ENCODE measurements around the gene PLEKHM1.
"Not testable (repeated sequence)": the region's sequence is repeated elsewhere in the genome, so short reads cannot be mapped to it uniquely, and the experiment has no call there.

The PLEKHM1 gene

DNA sequence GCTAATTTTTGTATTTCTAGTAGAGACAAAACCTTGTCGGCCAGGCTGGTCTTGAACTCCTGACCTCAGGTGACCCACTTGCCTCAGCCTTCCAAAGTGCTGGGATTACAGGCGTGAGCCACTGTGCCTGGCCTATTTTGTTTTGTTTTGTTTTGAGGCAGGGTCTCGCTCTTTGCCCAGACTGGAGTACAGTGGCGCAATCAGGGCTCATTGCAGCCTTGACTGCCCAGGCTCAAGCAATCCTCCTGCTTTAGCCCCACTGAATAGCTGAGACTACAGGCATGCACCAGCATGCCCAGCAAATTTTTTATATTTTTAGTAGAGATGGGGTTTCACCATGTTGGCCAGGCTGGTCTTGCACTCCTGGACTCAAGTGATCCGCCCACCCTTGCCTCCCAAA is 30.1 kb downstream of the PLEKHM1 start:
- DNase-seq = not testable (repeated sequence)

DNA sequence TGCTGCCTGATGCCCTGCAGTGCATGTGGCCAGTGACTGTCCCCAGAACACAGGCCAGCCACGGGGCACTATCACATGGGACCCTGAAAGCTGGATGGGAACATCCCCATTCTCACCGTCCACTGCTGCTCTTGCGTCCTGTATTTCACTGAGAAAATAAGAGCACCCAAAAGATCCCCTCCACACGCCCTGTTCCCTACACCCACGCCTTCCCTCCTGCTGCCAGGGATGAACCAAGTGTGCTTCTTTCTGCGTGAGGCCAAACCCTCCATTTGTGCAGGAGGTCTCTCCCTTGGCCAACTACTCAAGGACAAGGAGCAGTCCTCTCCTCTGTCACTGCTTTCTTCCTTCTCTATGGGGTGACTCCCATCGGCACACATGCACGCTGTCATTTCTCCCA is 36.2 kb downstream of the PLEKHM1 start:
- not testable (repeated sequence) for DNase-seq

DNA sequence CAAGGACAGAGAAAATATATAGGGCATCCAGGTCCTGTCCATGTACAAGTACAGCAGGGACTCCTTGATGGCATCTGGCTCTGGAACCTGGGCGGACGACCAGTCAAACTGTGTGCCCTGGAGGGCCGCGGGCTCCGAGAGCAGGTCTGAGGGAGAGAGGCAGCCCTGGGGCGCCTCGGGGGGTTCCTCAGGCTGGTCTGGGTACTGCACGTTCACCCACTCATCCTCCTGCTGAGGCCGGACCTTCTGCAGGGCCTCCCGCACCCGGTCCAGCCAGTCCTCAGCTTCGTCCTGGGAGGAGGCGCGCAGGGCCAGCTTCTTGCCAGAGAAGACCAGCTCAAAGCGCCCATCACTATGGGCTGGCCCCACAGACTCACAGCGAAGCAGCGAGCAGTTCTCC is 36.8 kb downstream of the PLEKHM1 start:
- DNase-seq = not testable (repeated sequence)

DNA sequence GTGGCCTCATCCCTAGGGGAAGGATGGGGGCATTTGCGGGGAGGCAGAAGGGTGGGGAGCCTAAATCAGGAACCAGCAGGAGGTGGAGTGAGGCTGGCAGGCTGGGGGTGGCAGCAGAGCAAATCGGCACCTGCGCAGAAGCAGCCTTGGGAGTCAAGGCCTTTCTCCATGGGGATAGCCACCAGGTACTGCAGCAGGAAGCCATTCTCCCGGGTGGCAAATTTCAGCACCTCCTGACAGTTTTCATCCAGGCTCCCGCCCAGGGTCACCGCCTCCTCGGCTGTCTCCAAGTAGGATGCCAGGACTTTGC is 37.3 kb downstream of the PLEKHM1 start:
- DNase-seq = not testable (repeated sequence)

DNA sequence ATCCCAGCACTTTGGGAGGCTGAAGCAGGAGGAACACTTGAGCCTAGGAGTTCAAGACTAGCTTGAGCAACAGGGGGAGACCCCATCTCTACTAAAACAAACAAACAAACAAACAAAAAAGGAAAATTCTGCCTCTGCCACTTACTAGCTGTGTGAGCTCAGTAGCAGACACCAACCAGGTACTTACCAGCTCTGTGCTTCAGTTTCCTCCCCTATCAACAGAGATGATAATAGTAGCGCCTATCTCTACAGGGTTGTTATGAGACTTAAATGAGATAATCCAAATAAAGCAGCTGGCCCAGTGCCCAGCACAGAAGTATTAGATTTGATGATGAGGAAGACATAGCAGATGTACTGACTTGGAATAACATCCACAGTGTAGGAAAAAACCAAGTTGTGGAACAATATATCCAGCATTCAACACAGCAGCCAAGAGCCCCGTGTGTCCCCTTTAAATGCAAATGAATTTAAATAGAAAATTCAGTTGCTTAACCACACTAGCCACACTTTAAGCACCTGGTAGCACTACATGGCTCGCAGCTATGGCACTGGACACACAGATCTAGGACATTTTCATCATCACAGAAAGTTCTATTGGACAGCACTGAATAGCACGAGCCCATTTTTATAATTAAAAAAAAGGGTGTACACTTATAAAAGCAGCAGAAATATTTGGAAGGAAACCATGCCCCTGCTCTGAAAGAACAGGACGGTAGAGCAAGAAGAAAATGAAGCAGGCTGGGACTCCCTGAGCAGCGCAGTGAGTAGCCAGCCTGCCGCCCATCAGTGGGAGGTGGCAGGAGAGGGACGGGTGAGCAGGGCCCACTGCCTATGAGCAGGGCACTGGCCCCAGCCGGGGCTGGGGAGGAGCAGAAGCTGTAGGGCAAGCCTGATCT is 37.9 kb downstream of the PLEKHM1 start:
- not testable (repeated sequence) for DNase-seq

DNA sequence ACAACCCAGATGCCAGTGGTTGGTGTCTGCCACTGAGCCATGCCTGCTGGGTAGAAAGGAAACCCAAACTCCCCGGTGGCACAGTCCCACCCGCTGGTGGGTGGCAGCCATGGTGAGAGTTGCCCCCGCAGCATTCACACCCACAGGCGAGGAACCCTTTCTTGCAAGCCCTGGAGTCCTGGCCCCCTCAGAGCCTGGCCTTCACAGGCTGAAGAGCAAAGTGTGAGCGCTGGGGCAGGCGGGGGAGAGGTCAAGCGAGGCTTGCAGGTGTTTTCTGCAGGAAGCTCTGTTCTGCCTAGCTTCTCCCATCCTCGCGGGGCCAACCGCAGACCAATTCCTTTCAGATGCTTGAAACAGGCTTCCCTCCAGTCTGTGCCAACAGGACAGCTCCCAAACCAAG is 38.9 kb downstream of the PLEKHM1 start:
- DNase-seq = not testable (repeated sequence)

DNA sequence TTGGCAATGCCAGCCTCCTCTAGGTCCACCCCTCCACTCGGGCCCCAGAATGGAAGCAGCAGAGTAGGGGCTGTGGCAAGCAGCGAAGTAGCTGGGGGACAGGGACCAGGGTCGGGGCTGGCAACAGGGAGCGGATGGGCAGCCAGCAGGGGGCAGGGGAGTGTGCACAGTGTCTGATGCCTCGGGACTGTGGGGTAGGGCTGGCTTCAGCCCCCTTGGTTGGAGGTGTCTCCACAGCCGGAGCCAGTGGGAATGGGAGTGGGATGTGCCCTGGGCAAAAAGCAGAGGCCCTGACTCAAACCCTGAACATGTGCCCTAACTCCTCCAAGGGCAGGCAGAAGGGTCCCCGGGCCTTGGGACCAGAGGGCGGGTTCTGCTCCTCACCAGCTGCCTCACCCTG is 39.4 kb downstream of the PLEKHM1 start:
- no peak for DNase-seq

DNA sequence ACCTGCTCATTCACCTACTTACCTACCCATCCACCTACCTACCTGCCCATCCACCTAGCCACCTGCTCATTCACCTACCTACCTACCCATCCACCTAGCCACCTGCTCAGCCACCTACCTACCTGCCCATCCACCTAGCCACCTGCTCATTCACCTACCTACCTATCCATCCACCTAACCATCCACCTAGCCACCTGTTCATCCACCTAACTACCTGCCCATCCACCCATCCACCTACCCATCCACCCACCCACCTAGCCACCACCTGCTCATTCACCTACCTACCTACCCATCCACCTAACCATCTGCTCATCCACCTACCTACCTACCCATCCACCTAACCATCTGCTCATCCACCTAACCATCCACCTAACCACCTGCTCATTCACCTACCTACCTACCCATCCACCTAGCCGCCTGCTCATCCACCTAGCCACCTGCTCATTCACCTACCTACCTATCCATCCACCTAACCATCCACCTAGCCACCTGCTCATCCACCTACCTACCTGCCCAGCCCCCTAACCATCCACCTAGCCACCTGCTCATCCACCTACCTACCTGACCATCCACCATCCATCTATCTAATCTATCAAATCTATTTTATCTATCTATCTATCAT is 40.7 kb downstream of the PLEKHM1 start:
- peak in 1 of 2 donors; percentile 3 for DNase-seq

DNA sequence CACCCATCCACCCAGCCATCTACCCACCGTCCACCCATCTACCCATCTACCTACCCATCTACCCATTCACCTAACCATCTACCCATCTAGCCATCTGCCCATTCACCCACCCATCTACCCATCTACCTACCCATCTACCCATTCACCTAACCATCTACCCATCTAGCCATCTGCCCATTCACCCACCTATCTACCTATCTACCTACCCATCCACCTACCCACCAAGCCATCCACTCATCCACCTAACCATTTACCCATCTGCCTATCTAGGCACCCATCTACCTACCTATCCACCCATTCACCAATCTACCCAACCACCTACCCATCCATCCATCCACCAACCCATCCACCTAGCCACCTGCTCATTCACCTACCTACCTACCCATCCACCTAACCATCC is 41.3 kb downstream of the PLEKHM1 start:
- DNase-seq = not testable (repeated sequence)

DNA sequence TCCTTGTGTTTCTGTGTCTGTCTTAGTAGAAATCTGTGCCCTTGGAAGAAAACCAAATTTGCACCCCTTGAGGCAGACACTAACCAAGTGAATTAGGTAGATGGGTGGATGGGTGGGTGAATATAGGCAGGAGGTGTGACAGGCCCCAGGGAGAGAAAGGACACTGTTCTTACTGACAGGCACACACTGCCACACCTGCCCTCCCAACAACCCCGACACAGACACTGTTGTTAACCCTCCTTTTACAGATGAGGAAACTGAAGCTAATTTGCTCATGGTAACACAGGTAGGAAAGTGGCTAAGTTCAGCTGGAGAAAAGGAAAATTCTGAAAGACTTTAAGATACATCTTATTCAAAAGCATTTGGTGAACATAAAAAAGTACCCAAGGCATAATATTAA is 42.0 kb downstream of the PLEKHM1 start:
- not testable (repeated sequence) for DNase-seq

DNA sequence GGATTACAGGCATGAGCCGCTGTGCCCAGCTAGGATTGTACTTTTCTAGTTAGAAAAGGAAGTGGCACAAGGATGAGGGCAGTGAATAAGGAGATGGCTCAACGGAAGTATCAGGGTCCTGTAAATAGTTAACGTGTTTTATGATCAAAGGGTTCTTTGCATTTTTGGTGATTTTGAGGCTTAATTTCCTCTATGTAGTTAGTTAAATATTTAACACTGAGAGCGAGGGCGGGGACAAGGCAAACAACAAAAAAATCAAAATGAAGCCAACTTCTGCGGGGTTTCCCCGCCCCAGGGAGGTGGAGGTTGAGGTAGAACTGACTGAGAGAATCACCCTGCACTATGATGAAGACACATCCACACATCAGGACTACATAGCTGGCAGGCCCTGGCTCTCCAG is 42.5 kb downstream of the PLEKHM1 start:
- peak in 1 of 2 donors; percentile 7 for DNase-seq

DNA sequence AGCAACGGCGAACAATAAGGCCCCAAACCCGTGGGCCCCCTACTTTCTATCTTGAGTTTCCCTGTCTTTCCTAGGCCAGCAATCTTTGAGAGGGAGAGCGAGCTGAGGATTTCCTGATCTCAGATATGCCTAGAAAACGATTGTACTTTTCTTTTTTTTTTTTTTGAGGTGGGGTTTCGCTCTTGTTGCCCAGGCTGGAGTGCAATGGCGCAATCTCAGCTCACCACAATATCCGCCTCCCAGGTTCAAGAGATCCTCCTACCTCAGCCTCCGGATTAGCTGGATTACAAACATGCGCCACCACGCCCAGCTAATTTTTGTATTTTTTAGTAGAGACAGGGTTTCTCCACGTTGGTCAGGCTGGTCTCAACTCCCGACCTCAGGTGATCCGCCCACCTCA is 42.9 kb downstream of the PLEKHM1 start:
- DNase-seq = not testable (repeated sequence)

DNA sequence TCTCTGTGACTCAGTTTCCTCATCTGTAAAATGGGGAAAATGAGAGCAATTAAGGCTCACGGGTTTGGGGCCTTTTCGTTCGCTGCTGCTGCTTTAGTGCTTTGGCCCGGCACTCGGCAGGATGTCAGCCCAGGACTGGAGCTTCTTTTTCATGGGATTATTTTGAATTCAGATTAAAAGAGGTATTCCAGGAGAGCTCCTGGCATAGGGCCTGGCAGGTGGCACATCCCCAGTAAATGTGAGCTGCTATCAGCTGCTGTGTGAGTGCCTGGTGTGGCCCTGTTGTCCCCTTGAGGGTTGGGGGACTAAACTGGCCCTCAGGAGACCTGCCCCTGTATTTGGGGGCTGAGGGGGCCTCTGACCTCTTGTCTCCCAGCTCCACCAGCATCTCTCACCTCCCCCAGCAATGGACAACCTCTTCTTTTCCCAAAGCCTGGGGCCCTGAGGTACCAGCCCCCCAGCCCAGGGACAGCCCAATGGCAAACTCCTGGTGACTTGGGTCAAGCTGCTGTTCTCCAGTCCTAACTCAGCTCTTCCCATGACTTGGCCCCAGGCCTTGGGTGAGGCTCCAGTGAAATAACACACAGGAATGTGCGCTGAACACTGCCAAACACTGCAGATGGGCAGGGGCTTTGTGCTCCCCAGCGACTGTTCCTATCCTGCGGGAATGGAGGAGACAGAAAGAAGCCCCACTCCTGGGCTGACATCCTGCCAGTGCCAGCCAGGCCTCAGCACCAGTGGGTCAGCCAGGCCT is 43.5 kb downstream of the PLEKHM1 start:
- peak in 1 of 2 donors; percentile 4 for DNase-seq

DNA sequence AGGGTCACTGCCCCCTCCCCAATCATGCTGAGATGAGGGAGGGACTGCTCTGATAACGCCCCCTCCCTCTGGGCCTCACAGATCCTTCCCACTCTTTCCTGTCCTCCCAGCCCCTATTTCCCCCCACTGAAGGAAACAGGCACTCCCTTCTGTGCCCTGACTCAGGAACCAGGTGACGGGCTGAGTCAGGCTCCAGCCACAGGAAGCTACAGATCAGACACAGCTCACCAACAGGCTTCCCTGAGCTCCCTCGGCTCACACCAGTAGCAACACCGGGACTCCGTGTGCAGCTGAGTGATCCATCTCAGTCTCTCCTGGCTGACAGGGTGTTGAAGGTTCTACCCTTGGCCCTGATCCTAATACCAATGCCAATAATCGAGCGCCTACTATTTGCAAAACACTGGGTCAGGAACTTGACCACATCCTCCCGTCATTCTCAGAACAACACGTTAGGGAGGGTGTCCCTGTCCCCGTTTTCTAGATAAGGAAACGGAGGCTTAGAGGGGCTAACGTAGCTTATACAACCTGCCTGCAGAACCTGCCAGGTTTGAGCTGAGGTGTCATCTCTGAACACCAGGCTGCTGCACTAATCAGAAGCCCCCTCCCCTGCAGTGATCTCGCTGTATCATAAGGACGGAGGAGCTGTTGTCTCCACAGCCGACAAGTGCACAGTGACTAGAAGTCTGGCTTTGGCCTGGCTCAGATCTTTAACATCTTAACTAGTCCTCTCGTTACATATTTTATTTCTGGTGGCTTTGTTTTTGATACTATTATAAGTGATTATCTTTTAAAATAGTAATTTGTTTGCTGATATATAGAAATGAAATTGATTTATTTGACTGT is 44.4 kb downstream of the PLEKHM1 start:
- peak; percentile 4 to 25 for DNase-seq

DNA sequence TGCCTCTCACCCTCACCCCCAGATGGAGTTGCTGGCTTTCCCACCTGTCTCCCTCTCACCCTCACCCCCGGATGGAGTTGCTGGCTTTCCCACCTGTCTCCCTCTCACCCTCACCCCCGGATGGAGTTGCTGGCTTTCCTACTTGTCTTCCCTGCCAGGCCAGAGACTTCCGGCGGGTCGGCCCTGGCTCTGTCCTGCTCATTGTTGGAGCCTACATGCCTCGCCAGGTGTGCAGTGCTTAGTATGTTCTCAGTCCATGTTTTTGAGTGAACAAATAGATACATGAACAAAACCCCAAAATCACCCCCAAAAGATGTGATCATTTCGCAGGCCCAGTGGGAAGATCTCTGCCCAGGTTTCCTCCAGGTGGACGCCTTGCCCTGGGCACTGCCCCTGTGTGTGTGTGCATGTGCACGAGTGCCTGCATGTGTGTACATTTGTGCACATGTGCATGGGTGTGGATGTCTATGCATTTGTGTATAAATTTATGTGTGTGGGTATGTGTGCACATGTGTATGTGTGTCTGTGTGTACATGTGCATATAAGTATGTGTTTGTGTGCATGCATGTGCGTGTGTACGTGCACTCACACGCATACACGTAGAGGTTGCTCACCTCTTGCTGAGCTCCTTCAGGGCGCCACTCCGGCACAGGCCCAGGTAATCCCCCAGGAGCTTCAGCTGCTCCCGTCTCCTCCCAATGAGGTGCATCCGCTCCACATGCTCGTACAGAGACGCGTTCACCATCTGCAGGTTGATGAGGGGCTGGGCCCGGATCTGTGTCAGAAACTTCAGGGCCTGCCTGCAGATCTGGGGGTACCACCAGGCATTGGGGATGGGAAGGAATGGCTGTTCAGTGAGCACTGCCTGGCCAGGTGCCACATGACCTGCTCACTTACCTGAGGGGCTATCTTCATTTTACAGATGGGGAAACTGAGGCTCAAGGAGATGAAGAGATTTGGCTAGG is 45.4 kb downstream of the PLEKHM1 start:
- DNase-seq = not testable (repeated sequence)

DNA sequence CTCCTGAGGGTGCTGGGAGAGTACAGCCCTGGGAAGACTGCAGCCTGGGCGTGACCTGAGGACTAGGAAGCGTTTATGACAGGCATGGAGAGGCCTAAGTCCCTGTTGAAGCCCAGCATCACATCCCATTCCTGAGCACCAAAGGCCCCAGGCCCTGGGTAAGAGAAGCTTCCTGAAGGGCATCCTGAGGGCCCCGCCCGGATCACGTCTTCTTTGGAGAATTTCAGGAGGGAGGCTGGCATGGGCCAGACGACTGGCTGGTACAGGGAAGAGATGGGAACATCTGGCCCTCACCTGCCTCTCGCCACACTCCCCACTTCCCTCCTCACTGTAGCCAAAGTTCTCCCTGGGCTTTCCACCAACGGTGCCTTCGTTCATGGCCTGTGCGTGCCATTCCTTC is 46.2 kb downstream of the PLEKHM1 start:
- DNase-seq = not testable (repeated sequence)

DNA sequence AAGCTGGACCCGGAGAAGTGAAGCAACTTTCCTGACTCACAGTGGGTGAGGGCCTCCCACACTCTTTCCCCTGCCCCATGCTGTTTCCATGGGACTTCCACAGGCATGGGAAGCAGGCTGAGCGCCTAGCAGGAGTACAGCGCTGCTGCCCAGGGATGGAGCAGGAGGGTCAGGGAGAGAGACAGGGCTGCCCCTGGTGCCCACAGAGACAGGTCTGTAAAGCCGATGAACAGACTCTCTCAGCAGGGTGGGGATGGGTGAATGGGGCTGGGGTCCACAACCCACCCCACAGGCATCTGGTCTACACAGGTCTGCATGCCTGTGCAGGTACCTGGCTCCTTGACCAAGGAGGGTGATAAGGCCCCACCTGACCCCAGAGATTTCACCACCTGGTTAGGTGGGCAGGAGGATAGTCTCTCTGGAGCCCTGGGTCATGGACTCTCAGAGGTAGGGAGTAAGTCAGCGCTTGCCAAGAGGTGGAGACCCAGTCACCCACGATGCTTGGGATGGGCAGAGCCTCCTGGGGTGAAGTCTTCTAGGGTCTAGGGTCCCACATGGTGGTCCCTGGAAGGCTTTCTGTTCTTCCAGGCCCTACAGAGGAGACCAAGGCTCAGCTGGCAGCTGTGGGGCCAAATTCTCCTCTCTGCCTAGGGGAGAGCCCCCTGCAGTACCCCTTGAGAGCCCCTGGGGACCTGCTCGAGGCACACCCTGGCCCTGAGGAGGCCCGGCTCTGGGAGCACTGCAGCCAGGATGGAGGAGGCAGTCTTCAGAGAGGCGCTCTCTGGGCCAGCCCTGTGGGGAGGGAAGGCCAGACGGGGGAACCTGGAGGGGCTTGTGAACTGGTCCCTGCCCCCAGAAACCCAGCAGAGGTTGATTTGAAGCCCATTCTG is 46.9 kb downstream of the PLEKHM1 start:
- peak in 1 of 2 donors; percentile 7 for DNase-seq

DNA sequence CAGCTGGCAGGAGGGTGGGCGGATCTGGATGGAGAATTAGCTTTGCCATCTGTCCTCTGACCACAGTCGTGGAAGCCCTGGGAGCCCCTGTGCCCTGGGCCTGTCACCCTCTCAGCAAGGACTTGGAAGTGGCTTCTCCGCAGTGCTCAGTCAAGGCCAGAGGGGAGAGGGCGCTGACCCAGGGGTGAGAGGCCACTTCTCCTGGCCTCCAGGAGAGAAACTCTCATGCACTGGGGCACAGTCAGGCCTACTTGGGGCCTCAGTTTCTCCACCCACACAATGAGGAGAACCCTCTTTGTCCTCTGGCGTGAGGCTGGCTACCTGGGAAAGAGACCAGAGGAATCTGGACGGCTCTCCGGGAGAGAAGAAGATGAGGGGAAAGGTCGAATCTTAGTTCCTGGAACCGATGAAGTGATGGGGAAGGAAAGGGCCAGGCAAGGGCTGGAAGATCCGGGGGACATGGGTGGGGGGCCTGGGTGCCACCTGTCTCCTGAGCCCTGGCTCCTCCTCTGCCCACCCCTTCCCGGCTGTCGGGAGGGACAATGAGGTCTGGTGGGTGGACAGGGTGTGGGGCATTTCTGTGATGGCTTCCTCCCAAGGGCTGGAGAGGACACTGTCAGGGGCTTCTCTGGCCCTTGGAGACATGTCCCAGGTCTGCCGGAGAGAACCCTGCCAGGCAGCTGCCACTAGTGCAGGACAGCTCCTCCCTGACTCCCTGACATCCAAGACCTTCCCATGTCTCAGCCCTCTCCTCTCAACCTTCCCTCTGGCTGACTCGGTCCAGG is 48.8 kb downstream of the PLEKHM1 start:
- no peak for DNase-seq

DNA sequence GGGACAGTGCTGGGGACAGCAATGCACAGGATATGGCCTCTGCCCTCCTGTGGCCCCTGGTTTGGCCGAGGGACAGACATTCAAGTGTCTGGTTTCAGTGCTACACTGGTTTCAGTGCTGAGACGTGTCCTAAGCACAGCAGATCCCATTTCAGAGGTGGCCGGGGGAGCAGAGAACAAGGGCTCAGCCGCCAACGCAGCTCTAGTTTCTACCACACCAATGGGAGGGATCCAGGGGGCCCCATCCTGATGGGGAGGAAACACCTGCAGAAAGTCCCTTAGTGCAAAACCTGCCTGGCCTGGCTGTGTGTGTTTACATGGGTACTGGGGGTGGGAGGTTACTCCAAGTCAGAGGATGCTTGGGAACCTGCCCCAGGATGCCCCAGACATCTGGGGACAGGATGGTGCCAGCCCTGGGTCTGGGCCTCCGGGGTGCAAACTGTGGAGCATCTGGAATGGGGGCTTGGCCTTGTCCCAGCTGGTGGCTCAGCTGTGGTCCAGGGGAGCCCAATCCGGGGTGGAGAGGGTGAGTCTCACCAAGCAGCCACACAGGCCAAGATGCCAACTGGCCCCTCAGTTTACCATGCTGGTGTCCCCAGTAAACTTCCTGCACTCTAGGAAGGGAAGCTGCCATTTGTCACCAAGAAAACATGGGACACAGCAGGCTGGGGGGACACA is 49.5 kb downstream of the PLEKHM1 start:
- DNase-seq = not testable (repeated sequence)

Data from CD4-positive, alpha-beta T cell treated with Interleukin-4 for 1 hour (primary cell).